ENCODE measurements around the gene OR5L1.

Gene OR5L1

DNA sequence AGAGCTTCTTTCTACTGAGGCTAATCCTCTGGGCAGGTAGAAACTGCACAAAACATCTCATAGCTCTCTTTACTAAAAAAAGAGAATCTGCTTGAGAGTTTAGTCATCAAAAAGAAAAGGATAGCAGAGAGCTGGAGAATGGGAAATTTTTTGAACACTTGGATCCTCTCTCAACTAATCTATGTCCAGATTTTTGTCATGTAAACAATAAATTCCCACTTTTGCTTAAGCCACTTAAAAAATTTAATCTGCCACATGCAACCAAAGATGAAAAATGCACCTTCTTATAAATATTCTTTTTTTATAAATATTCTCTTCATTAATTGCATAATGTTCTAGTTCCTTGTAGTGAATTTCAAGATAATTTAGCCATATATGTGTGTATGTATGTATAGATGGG, 37.9 kb downstream of the OR5L1 start:
- Histone ChIP-seq H3K36me3 (ENCODE audit: control insufficient read depth in 2 of 2, insufficient read depth in 2 of 2, low read length in 2 of 2) (no peaks in the 10 kb centered on the region), H3K4me3 (ENCODE audit: low read length in 2 of 2) (no peak overlapping the region), H3K4me1 (ENCODE audit: control insufficient read depth in 2 of 2, insufficient read depth in 2 of 2, low read length in 2 of 2) (no peaks in the 10 kb centered on the region), H3K27me3 (ENCODE audit: control insufficient read depth in 2 of 2, insufficient read depth in 2 of 2, low read length in 2 of 2) (no peaks in the 10 kb centered on the region), H3K9ac (ENCODE audit: low read depth in 1 of 2, low read length in 2 of 2) (no peak overlapping the region), H3K27ac (ENCODE audit: low read depth in 2 of 2, low read length in 2 of 2) (no peak overlapping the region), H3K9me3 (ENCODE audit: control insufficient read depth in 2 of 2, low read length in 2 of 2) (no peaks in the 10 kb centered on the region)

DNA sequence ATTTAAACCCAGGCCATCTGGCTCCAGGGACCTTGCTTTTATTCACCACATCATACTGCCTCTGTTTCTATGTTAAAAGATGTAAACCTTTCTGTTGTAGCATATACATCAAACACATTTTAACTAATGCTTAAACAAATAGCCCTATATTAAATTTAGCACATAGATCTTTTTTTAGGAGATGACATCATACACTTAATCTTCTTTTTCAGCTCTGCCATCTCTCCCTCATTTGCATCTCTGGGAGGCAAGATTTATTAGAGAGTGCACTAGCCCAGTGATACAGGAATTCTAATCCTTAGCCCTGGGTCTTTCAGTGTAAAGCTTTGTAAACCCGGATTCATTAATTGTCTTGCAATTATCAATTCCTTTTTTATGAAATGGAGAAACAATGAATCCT, 41.0 kb downstream of the OR5L1 start:
- H3K4me3 ChIP-seq (ENCODE audit: low read length in 2 of 2) = no peak overlapping the region
- no peak overlapping the region for H3K27ac ChIP-seq (ENCODE audit: low read depth in 2 of 2, low read length in 2 of 2)
- H3K36me3 ChIP-seq (ENCODE audit: control insufficient read depth in 2 of 2, insufficient read depth in 2 of 2, low read length in 2 of 2) = no peaks in the 10 kb centered on the region
- H3K27me3 ChIP-seq (ENCODE audit: control insufficient read depth in 2 of 2, insufficient read depth in 2 of 2, low read length in 2 of 2) = no peaks in the 10 kb centered on the region
- H3K4me1 ChIP-seq (ENCODE audit: control insufficient read depth in 2 of 2, insufficient read depth in 2 of 2, low read length in 2 of 2) = no peaks in the 10 kb centered on the region
- no peaks in the 10 kb centered on the region for H3K9me3 ChIP-seq (ENCODE audit: control insufficient read depth in 2 of 2, low read length in 2 of 2)
- no peak overlapping the region for H3K9ac ChIP-seq (ENCODE audit: low read depth in 1 of 2, low read length in 2 of 2)

DNA sequence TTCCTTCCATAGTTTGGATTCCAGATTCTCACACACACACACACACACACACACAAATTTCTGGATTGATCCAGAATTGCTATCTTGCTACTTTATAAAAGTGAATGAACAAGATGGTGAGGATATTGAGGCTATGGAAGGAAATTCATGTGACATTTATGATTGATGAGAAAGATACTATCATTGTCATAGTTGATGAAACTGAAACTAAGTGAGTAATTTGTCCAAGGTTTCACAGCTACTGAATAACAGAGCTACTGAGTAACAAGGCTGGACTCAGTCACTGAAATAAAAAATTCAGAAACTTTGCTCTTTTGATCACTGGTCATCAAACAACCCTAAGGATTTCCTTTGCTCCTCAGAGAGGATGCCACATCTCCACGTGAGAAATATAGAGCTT, 43.5 kb downstream of the OR5L1 start:
- H3K9me3 ChIP-seq (ENCODE audit: control insufficient read depth in 2 of 2, low read length in 2 of 2) = no peaks in the 10 kb centered on the region
- no peak overlapping the region for H3K27ac ChIP-seq (ENCODE audit: low read depth in 2 of 2, low read length in 2 of 2)
- no peaks in the 10 kb centered on the region for H3K4me1 ChIP-seq (ENCODE audit: control insufficient read depth in 2 of 2, insufficient read depth in 2 of 2, low read length in 2 of 2)
- H3K27me3 ChIP-seq (ENCODE audit: control insufficient read depth in 2 of 2, insufficient read depth in 2 of 2, low read length in 2 of 2) = no peaks in the 10 kb centered on the region
- H3K4me3 ChIP-seq (ENCODE audit: low read length in 2 of 2) = no peak overlapping the region
- H3K9ac ChIP-seq (ENCODE audit: low read depth in 1 of 2, low read length in 2 of 2) = no peak overlapping the region
- no peaks in the 10 kb centered on the region for H3K36me3 ChIP-seq (ENCODE audit: control insufficient read depth in 2 of 2, insufficient read depth in 2 of 2, low read length in 2 of 2)
